Activated CD8-positive, alpha-beta memory T cell treated with anti-CD3 and anti-CD28 coated beads, Interleukin-2, amount 50 U/mL, for 1 hour (primary cell): ENCODE data around the gene IFITM1.

Experiments used
- DNase-seq: peaks from one replicate; pipeline ENCODE4 v3.0.0-alpha.2; 2020; ENCODE audit errors: extremely low read depth

IFITM1 gene

DNA sequence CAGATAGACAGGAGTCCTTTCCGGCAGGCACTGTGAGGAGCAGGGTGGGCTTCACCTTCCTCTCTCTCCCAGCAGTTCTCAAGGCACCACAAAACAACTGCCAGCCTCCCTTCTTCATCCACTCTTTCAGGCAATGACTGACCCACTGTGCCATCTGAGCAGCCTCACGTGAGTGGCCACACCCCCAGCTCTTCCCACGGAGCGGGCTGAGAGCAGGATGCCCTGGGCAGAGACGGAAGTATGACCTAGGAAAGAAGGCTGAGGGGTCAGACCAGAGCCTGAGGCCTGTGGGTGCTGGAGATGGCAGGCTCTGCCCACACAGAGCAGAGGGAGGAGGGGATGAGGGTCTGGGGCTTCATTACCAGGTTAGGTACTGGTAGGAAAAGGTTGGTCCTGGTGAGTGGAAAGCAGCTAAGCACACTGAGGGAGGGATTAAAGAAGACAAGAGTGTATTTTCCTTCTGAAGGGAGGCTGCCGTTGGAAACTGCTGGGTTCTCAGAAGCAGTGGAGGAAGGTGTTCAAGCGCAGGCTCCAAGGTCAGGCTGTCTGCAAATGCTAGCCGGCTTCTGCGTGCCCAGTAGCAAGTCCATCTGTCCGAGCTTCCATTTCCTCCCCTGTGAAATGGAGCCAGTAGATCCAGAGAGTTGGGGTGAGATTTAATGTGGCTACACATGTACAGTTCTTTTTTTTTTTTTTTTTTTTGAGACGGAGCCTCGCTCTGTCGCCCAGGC is 31.0 kb upstream of the IFITM1 start:
- DNase-seq, result no peak

DNA sequence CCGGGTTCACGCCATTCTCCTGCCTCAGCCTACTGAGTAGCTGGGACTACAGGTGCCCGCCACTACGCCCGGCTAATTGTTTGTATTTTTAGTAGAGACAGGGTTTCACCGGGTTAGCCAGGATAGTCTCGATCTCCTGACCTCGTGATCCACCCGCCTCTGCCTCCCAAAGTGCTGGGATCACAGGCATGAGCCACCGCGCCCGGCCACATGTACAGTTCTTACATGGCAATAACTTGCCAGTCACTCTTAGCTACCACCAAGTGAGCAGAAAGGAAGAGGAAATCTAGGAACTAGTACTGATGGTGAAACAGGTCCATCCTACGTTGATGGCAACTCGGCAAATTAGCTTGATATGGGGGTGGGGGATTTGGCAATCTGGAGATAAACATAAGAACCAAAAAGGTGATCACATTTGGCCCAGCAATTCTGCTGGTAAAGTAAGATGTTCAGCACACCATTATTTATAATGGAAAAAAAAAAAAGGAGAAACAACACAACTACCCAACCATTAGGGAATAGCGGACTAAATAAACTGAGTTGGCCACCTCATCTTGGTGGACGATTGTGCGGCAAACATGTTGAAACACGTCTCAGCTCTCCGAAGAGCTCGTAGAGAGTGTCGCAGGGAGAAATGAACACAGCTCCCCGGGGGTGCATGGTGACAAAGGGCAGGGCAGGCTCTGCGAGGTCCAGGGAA is 30.3 kb upstream of the IFITM1 start:
- DNase-seq, result no peak

DNA sequence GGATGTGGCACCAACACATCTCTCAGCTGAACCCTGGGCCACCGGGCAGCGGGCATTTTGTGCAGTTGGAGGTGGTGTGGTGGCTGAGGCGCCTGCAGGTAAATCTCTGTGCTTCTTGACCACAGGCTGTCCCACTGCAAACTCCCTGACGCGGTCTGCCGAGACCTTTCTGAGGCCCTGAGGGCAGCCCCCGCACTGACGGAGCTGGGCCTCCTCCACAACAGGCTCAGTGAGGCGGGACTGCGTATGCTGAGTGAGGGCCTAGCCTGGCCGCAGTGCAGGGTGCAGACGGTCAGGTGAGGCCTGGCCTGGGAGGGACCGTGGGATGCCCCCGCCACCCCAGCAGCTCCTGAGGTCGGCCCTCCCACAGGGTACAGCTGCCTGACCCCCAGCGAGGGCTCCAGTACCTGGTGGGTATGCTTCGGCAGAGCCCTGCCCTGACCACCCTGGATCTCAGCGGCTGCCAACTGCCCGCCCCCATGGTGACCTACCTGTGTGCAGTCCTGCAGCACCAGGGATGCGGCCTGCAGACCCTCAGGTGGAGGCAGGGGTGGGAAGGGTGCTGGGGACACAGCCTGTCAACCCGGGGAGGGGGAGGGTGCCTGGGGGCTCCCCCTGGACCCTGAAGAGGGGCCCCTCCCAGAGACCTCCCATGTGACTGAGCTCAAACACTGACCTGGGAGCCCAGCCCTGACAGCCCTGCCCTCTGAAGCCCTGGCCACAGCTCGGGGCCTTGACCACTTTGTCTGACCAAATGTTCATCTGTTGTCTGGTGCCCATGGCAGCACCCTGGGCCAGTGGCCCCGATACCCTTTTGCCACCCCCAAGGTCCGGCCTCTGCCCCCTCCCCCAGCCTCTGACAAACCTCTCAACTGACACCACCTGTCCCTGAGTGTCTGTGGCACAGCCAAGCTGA is 29.5 kb upstream of the IFITM1 start:
- DNase-seq, result no peak

DNA sequence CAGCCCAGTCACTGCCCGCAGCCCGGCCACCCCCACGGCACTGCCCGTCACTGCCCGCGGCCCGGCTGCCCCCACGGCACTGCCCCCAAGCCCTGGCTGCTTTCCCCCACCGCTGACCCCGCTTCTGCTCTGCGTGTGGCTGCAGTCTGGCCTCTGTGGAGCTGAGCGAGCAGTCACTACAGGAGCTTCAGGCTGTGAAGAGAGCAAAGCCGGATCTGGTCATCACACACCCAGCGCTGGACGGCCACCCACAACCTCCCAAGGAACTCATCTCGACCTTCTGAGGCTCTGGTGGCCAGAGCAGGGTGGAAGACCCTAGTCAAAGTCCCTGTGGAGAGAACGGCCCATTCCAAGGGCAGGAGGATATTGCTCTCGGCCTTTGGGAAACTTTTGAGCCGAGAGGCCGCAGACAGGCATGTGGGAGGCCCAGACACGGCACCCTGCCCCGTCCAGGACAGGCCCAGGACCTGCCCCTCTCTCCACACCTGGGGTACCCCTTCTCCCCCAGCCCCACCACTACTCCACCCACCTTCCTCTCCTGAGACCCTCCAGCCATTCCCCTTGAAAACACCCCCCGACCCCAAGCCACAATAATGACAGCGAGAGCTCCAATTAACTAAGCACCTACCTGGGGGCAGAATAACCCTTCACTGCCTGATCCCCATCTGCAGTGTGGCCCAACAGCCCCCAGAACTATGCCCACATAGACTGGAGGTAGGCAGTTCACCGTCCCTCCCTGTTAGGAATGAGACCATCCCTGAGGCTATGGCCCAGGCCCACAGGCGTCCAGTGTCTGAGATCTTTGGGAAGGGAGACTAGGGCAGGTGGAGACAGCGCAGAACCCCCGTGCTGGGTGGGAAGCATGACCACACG is 28.6 kb upstream of the IFITM1 start:
- no peak for DNase-seq

DNA sequence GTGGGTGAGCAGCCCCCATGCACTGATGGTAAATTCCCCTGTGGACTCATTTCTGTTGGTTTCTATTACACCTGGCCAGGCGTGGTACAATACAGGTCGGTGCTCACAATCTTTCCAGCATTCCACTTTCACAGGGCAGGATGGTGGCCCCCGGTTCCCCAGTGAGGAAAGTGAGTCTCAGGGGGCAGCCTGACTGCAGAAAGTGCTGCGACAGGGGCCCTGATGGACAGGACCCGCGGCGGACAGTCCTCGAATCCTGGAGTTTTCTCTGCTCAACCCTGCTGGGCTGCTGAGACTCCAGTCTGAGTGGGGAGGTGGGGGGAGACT is 28.0 kb upstream of the IFITM1 start:
- DNase-seq, result no peak

DNA sequence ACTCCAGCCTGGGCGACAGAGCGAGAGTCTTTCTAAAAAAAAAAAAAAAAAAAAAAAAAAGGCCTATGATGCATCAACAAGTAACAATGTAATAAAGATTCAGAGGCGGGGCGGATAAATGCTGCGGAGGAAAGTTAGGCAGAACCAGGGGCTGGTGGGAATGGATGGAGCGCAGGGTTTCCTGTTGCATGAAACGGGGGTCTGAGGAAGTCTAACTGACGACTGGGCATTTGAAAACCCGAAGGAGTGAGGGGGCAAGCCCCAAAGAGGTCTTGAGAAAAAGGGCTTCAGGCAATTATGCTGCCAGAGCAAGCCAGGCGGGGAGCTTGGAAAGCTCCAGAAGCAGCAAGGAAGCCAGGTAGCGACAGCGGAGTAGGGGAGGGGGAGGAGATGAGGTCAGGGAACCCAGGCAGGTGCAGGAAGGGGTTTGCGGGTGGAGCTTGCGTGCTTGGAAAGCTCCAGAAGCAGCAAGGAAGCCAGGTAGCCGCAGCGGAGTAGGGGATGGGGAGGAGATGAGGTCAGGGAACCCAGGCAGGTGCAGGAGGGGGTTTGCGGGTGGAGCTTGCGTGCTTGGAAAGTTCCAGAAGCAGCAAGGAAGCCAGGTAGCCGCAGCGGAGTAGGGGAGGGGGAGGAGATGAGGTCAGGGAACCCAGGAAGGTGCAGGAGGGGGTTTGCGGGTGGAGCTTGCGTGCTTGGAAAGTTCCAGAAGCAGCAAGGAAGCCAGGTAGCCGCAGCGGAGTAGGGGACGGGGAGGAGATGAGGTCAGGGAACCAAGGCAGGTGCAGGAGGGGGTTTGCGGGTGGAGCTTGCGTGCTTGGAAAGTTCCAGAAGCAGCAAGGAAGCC is 26.6 kb upstream of the IFITM1 start:
- DNase-seq, result peak; percentile 65

DNA sequence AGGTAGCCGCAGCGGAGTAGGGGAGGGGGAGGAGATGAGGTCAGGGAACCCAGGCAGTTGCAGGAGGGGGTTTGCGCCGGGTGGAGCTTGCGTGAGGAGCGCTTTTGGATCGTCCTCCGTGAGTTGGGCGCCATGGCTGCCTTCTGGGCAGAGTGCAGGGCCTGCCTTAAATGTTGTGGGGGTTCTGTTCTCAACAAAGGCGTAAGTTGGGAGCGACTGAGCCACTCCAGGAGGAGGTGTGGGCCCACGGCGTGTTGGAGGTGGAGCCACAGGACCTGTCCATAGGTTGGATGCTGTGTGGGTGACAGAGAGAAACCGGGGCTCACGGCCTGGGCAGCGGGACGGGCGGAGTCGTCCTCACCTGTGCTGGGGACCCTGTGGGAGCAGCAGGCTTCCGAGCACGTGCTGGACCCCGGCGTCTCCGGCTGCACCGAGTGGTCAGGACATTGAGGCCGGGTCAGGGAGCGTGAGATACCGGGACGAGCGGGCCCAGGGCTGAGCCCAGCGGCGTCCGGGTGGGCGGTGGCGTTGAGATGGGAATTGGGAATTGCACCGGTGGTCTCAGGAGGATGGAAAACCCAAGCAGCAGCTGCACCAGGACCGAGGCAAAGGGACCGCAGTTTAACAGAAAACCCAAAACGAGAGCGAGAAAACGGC is 25.9 kb upstream of the IFITM1 start:
- no peak for DNase-seq

DNA sequence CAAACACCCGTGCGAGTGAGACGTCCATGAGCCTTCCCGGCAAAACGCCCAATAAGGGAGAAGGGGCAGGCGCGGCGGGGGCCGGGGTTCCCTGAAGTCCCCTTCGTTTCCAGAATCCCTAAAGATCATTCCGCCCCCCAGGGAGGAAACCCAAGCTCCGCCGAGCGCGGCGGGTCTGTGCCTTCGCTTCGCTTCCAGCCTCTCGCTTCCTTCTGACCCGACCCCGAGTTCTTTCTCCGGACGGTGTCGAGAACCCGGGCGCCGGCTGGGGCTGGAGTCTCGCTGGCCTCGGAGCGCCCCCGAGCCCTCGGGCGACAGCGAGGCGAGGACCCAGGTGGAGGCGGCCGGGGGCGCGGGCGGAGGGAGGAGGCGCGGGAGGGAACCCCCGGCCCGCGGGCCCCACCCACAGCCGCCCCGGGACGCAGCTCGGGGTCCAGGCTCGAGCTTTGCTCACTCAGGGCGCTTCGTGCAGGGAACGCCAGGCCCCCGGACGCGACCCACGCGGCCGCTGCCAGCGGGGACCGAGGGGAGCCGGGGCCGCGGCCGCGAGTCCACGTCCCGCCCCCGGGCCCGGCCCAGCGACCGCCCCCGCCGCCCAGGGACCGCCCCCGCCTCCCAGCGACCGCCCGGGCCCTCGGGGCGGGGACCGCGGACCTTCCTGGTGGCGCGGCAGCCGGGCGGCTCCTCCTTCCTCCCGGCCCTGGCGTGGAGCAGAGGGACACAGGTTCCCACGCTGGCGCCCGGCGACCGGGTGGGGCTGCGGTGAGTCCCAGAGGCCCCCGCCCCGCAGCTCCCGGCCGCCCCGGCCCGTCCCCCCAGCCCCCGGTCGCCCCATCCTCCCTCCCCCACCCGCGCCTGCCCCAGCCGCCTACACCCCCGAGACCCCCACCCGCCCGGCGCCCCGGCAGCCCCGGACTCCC is 25.1 kb upstream of the IFITM1 start, which contains the start of gene PGGHG:
PGGHG (plus strand) TSS at position 649 of the 920 bp plus-strand sequence. CDS start 691 bp downstream, outside the sequence.
- no peak for DNase-seq

DNA sequence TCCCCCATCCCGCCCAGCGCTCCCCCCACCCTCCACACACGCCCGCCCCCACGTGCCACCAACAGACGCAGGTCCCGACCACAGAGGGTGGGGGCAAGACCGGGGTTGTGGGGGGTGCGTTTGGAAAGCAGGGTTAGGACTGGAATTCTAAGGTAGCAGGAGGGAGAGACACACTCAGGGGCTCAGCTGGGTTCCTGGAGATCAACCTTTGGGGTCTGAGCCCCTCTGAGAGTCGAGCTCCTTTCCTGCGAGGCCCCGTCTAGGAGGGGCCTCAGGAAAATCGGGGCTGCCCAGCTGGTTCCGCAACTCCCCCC is 24.5 kb upstream of the IFITM1 start:
- DNase-seq, result no peak

DNA sequence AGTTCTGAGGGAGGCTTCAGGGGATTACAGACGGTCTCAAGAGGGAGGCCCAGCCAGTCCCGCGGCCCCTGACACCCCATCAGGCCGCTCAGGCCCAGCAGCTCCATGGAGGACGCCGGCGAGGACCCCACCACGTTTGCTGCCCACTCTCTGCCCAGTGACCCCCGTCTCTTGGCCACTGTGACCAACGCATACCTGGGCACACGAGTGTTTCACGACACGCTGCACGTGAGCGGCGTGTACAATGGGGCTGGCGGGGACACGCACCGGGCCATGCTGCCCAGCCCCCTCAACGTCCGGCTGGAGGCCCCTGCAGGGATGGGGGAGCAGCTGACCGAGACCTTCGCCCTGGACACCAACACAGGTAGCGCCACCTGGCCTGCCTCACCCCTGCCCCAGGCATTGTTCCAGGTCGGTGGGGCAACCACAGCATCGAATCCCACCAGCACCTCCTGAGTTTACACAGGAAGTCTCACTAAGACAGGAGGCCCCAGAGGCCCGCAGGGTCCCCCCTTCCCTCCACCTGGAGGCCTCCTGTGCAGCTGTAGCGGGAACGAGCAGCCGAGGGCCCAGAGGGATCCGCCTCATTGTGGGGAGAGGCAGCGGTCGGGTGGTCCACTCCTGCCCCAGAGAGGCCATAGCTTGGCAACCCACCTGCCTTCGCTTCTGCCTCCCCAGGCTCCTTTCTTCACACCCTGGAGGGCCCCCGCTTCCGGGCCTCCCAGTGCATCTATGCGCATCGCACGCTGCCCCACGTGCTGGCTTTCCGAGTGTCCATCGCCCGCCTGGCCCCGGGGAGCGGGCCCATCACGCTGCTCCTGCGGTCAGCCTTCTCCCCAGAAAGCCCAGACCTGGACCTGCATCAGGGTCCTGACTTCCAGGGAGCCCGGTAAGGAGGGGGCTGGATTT is 23.9 kb upstream of the IFITM1 start:
- no peak for DNase-seq

DNA sequence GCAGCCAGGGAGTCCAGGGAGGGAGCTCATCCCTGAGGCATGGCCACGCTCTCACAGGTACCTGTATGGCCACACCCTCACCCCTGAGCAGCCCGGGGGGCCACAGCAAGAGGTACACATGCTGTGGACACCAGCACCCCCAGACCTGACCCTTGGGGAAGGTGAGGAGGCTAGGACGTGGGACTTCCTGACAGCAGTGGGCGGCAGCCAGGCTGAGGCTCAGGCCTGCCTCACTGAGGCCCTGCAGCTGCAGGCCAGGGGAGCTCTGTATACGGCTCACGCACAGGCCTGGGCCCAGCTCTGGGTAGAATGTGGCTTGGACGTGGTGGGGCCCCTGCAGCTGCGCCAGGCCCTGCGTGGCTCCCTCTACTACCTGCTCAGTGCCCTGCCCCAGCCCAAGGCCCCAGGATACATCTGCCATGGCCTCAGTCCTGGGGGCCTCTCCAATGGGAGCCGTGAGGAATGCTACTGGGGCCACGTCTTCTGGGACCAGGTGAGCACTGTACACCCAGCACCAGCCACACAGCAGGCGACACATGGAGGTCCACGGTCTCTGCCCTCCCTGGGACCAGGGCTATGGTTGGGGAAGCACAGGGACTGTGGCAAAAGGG is 23.1 kb upstream of the IFITM1 start:
- DNase-seq, result no peak

DNA sequence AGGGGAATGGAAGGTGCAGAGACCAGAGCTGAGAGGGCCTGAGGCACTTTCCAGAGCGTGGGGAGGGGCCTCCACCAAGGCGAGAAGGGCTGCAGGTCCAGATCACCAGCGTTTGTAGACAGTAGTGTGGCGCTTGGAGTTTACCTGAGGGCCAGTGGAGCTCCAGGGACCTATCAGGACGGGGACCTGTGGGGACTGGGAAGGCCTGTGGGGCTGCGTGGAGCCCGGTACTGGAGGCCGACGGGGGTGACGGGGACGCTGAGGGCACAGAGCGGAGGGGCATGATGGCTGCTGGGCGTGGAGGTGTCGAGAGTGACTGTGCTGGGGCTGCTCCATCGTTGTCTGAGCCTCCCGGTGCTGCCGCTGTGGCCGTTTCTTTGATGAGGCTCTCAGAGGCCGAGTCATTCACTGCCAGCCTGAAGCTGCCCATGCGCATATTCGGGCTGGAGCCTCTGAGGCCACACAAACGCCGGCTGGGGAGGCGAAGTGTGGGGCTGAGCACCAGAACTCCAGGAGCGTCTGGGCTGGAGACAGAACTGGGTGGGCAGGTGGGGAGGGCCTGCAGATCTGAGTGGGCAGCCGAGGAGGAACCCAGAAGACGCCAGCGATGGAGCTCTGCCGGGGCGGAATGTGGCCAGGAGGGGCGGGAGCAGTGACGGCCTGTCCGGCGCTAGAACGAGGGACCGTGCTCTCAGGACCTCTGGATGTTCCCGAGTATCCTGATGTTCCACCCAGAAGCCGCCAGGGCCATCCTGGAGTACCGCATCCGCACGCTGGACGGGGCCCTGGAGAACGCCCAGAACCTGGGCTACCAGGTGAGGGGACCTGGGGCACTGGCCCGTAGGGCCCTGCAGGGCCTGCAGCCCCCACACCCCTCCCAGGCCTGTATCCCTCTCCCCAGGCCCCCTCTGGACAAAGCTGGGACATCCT is 22.3 kb upstream of the IFITM1 start:
- DNase-seq, result no peak

DNA sequence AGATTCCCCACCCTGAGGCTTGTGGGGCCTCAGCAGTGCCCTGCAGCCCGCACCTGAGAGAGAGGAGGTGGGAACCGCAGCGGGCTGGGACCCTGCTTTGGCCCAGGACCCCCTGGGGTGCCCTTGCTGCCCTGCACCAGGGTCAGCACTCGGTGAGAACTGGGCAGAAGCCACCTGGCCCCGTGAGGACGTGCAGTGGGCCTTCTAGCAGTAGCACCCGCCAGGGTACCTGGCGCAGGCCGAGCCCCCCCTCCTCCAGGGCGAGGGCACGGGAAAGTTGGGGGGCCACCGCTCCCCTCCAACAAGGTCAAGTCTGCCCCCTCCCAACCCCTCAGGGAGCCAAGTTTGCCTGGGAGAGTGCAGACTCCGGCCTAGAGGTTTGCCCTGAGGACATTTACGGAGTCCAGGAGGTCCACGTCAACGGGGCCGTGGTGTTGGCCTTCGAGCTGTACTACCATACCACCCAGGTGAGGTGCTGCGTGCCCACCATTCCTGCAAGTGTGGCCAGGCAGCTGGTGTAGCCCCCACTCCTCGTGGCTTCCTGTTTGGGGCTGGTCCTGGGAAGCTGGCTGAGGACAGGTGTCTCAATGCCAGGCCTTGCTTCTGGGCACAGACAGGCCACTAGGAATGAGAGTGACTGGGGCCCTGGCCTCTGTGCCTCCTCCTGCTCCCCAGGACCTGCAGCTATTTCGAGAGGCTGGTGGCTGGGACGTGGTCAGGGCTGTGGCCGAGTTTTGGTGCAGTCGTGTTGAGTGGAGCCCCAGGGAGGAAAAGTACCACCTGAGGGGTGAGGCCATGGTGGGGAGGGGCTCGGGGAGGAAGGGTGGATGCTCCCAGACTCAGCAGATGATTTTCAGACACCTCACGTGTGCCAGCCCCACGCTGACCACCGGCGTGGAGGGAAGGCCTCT is 21.4 kb upstream of the IFITM1 start:
- no peak for DNase-seq

DNA sequence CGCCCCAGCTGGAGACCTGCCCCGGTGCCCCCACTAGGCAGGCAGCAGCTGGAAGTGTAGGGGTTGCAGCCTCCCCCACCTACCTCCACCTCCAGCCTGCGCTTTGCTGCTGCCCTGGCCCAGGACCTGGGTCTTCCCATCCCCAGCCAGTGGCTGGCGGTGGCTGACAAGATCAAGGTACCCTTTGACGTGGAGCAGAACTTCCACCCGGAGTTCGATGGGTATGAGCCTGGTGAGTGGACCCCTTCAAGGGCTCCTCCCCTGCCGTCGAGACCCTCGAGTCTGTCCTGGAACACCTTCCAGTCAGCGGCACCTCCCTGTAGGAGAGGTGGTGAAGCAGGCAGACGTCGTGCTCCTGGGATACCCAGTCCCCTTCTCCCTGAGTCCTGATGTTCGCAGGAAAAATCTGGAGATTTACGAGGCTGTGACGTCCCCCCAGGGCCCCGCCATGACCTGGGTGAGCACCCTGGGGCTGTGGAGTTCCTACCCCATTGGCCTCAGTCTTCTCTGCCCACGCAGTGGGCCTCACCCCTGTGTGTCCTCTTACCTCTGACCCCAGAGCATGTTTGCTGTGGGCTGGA is 20.5 kb upstream of the IFITM1 start:
- DNase-seq, result no peak
